Measurements from ENCODE around the gene FHL2.
A peak's percentile ranks its signal among the peaks of the same experiment; 100 is the strongest.
"Not testable (repeated sequence)": the region's sequence is repeated elsewhere in the genome, so short reads cannot be mapped to it uniquely, and the experiment has no call there.

Gene FHL2, protein sequence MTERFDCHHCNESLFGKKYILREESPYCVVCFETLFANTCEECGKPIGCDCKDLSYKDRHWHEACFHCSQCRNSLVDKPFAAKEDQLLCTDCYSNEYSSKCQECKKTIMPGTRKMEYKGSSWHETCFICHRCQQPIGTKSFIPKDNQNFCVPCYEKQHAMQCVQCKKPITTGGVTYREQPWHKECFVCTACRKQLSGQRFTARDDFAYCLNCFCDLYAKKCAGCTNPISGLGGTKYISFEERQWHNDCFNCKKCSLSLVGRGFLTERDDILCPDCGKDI

DNA sequence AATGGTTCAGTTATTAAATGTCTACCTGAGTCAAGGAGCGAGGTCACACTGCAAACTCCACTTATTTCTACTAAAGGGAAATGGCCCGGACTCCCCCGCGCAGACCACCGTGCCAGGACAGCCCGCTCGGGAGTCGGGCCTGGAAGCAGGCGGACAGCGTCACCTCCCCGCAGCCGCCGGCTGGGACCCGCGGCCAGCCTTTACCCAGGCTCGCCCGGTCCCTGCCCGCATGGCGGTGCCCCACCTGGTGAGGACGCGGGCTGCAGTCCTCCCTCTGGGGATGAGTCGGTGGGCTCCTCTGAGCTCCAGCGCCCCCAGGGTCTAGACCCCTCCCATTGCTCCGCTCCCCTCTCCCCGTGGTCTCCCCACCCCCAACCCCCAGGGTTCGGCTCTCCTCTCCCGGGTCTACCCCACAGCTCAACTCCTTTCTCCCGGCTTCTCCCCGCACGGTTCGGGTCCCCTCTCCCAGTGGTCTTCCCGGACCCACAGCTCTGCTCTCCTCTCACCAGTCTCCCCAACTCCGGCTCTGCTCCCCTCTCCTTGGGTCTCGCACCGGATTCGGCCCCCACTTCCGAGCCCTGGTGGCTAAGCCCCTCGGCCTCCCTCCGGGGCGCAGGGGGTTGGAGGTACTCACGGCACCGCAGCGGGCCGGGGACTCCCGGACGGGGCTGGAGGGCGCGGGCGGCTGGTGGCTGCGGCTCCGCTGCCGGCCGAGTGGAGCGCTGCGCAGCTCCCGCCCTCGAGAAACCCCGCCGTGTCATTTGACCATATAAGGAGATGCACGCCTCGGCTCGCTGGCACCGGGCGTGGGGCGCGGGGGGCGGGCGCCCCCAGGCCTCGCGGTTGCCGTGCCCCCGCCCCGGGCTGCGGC is at the start of gene FHL2:
Gene FHL2, minus strand, starts transcription at position 716 of the 871 bp plus-strand sequence. CDS start 12,535 bp downstream, outside the sequence.
- DNase-seq, result no peak

GRCh38 chr2:105447476-105447875 is 48.6 kb upstream of the FHL2 start:
- DNase-seq, result no peak

GRCh38 chr2:105446501-105446900 is 47.6 kb upstream of the FHL2 start:
- DNase-seq, result no peak

GRCh38 chr2:105445976-105446375 is 47.1 kb upstream of the FHL2 start:
- no peak for DNase-seq

- DNase-seq, result no peak
Observed at GRCh38 chr2:105445498-105445897, 46.6 kb upstream of the FHL2 start.

DNA sequence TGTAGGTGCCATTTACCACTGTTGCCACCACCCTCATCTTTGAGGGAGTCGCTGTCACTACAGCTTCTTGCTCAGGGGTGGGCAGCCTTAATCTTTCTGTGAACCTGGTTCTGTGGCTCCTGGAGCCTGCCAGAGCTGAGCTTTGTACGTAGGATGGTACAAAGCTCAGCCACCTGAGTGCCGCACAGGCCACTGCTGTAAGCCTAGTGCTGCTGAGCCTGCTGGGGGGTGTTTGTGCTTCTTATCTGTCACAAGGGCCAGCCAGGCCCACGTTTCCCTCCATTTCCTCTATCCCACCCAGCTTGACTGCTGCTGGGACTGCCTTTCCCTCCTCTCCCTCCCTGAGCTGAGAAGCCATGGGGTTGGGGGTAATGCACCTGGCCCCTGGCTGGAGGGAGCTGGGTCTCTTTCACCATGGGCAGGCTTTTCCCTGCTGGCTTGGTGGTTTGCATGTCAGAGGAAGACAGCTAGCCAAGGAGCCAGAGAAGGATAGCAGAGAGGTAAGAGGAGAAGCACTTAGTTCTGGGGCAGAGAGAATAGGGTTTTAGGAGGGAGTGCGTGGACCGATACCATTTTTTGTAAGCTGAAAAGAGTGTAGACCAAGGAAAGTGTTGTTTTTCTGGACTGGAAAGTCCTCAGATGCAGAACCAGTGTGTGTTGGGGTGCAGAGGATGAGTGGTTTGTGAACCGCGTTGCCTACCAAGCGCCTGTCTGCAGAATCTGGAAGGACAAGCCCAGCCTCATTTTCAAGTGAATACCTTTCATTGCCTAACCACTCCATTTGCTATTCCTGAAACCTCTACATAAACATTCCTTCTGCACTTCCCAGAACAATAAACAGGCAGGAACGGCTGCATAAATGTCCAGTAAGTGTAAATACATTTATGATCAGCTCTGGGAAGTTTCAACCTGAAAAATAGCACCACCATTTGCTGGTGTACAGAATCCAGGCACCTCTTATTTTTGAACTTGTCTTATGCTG is 45.1 kb upstream of the FHL2 start:
- DNase-seq, result peak; percentile 19

GRCh38 chr2:105442721-105443120 is 43.9 kb upstream of the FHL2 start:
- no peak for DNase-seq

DNA sequence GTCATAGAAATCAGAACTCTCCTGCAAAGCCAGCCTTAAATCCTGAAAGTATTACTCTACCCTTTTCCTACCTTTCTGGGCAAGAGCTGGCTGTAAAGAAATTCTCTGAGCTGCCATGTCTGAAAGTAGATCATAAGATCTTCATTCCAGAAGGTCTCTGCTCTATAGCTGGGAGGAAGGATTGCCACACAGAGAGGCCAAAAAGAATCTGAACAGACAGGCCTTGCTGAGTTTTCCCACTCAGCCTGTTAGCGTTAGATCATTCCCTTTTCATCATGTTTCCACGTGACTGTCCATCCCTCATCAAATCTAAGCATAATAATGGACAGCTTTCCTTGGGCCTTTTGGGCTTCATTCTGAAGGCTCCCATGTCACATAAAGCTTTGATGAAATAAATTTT is 43.2 kb upstream of the FHL2 start:
- DNase-seq, result no peak

GRCh38 chr2:105439141-105439540 is 40.3 kb upstream of the FHL2 start:
- DNase-seq, result no peak

- peak; percentile 44 for DNase-seq
Observed at GRCh38 chr2:105438104-105438929, 39.5 kb upstream of the FHL2 start.

GRCh38 chr2:105437708-105438103 is 38.9 kb upstream of the FHL2 start:
- peak; percentile 57 for DNase-seq

GRCh38 chr2:105432749-105433148 is 33.9 kb upstream of the FHL2 start:
- no peak for DNase-seq

DNA sequence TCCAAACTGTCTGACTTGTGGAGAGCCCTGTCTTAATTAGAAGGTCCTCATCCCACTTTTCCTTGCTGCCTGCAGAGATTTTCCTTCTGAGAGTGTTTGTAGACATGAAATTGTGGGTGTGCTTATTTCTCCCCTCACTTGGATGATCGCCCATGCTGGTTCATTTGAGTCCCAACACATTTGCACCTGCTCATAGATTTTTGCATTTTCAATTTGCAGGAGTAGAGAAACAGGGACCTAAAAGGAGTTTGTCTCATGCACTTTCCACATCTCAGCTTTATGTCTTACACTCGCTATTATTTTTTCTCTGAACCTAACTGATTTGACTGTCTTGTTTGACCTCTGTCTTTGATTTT is 33.2 kb upstream of the FHL2 start:
- peak; percentile 71 for DNase-seq

DNA sequence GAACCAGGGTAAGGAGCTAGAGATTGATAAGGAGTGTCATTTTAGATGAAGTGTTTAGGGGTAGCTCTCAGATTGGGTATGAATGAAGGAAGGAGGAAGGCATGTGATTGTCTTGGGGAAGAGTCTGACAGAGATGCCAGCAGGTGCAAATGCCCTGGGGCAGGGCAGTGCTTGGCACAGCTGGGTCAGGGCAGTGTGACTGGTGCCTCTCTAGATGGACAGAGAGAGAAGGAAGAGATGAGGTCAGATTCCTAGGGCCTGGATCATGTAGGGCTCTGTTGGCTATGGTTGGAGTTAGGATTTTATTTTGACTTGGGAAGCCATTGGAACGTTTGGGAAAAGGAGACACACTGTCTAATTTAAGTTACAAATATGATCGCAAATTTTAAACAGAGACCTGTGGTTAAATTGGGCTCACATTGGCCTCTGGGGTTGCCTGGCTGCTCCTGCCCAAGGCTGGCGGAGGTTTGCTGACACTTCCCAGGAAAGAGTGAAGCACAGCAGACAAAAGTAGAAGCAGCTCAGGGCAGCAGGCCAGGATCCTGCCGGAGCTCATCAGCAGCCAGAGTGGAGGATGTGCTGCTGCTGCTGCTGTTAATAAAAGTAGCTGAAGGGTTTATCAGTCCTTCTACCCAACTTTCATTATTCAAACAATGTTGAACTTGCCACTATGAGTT is 32.7 kb upstream of the FHL2 start:
- DNase-seq, result peak; percentile 71

GRCh38 chr2:105428387-105429018 is 29.7 kb upstream of the FHL2 start:
- DNase-seq, result no peak

GRCh38 chr2:105427485-105427884 is 28.6 kb upstream of the FHL2 start:
- DNase-seq, result no peak

- no peak for DNase-seq
Observed at GRCh38 chr2:105426626-105427292, 27.9 kb upstream of the FHL2 start.

- no peak for DNase-seq
Observed at GRCh38 chr2:105425936-105426625, 27.2 kb upstream of the FHL2 start.

GRCh38 chr2:105424836-105425235 is 26.0 kb upstream of the FHL2 start:
- not testable (repeated sequence) for DNase-seq

DNA sequence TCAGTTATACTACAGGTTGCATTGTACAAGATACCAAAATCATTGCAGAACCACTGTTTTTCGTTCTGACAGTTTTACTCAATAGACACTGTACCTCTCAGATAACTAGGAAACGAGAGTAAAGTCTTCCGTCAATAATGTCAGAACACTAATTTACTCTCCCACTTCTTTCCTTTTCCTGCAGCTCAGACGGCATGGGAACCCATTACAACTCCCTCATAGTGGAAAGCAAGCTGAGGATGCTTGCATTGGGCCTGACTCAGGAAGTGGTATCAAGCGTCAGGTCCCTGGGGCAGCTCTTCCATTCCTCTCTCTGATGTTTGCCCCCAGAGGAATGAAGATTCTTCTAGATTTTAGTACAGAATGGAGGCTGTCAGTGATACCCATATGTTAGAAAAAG is 23.9 kb upstream of the FHL2 start:
- DNase-seq, result no peak
